ENCODE measurements around the gene TST.

Gene TST

DNA sequence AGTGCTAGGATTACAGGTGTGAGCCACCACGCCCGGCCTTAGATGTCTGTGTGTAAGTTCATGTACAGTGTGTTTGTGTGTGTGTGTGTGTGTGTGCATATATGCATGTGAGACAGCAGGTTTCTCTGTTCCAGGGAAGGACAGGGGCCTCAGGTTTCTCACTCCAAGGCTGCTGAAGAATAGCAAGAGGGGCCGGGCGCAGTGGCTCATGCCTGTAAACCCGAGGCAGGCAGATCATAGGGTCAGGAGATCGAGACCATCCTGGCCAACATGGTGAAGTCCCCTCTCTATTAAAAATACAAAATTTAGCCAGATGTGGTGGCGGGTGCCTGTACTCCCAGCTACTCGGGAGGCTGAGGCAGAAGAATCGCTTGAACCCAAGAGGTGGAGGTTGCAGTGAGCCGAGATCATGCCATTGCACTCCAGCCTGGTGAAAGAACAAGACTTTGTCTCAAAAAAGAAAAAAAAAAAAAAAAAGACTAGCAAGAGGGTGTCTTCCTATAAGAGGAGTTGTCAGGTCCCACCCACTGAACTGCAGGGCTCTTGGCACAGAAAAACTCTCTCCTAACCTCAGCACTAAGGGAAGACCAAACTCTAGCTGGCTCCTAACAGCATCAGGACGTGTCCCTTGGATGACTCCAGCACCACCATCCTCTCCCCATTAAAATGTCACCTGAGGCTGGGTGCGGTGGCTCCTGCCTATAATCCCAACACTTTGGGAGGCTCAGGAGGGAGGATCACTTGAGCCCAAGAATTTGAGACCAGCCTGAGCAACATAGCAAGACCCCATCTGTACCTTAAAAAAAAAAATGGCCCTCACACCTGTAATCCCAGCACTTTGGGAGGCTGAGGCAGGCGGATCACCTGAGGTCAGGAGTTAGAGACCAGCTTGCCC lies 40.0 kb downstream of the TST start:
- DNase-seq, result no peak

DNA sequence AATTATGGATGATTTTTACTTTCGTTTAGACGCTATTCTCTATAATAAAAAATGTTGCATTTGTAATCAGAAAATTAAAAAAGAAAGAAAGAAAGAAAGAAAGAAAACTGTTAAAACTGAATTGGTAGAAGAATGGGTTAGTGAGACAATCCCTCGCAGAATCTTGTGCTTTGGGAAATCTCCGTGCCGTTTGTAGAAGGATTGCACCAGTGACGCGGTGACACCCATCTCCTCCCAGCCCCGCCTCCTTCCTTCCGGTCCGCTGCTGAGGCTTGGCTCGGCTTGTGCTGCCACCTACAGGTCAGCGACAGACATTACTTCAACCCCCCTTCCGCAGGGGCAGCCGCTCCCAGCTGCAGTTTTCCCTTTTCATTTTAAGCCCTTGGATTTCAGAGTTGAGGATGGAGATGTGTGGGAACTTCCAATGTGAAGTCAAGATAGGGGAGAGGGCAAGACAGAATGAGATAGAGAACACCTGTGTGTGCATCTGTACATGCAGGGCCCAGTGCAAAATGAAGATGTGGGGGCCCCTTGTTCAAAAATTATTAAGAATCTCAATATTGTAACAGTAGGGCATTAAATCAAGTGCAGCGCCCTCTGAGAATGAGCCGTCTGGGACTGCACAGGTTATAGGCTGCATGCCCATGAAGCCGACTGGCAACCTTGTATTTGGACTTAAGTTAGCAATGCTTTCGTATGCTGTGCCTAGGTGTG lies 41.1 kb downstream of the TST start:
- DNase-seq, result peak; percentile 90

DNA sequence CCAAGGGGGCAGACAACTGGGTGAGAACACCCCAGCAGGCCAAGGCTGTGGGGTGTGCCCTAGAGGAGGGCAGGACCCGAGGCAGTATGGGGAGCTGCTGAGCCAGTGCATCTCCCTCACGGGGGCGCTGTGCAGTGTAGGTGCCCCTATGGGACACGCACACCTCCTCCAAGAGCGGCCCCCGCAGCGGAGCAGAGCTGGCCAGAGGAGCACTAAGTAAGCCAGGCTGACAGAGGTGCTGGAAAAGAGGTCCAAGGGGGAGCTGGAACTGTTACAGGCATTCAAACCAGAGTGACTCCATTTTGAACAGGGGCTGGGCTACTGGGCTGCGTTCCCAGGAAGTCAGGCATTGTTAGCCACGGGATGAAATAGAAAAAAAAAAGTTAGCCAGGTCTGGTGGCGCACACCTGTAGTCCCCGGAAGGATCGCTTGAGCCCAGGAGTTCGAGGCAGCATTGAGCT lies 41.8 kb downstream of the TST start:
- DNase-seq, result peak; percentile 75

DNA sequence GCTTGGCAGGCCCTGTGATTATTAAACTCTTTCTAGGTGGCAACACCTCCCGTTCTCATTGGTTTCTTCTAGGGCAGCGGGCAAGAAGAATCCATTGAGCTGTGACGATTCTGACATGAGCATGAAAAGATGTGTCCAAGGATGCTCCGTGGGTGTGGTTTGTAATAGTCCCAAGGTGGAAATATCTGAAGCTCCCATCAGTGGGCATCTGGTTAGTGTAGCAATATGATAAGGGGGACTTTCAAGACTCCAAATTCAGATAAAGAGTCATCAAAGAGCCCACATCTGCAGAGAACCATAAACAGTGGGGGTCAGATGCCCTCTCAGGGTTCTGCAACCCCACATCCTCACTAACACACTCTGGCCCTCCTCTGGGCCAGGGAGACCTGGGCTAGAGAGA lies 42.6 kb downstream of the TST start:
- DNase-seq, result no peak

DNA sequence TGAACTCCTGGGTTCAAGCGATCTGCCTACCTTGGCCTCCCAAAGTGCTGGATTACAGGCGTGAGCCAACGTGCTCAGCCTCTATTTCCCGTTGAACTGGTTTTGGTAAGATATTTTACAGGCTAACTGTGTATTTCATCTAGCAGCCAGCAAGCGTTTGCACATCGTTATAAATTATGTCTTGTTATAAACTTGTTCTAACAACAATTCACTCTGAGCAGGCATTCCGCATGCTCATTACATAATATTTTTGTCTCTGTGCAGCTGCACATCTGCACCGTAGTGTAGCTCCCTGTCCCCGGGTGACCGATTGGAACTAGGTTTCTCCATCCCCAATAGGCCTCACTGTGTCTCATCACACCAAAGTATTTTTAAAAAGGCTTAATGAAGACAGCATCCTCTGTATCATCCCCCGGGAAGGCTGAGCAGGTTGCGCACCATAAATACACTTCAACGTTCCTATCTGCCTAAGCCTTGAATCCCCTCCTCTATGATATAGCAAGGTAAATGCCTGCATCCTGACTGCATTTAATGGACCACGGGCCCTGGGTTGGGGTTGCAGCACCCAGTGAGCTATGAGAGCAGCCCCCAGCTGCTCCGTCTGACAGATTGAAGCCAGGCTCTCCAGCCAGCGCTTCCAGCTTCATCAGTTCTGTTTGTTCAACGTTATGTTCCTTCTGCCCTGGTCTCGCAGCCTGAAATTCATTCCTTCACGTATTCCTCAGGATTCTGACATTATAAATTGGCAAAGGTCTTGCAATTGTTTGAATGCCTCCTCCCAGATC lies 47.7 kb downstream of the TST start:
- no peak for DNase-seq

DNA sequence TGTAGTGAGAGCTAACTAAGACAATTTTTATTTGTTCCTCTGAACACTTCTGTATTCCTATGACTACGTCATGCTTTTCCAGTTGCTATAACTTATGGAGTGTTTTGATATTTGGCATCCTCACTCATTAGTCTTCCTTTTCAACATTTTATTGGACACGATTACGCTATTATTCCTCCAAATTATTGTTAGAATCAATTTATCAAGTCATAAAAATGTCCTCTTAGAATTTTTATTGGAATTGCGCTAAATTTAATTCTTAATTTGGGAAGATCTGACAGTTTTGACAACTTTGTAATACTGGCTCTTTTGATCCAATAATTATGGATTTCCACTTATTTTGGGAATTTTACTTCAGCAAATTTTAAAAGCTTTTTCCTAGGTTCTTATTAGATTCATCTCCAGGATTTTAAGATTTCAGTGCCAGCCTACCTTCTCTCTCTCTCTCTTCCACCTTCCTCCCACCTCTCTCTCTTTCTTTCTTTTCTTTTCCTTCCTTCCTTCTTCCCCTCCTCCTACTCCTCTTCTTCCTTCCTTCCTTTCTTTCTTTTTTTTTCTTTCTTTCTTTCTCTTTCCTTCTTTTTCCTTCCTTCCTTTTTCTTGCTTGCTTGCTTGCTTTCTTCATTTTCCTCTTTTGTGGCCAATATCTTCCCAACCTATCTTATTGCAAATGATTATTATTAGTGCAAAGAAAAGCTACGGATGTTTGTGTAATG lies 50.8 kb downstream of the TST start:
- no peak for DNase-seq

DNA sequence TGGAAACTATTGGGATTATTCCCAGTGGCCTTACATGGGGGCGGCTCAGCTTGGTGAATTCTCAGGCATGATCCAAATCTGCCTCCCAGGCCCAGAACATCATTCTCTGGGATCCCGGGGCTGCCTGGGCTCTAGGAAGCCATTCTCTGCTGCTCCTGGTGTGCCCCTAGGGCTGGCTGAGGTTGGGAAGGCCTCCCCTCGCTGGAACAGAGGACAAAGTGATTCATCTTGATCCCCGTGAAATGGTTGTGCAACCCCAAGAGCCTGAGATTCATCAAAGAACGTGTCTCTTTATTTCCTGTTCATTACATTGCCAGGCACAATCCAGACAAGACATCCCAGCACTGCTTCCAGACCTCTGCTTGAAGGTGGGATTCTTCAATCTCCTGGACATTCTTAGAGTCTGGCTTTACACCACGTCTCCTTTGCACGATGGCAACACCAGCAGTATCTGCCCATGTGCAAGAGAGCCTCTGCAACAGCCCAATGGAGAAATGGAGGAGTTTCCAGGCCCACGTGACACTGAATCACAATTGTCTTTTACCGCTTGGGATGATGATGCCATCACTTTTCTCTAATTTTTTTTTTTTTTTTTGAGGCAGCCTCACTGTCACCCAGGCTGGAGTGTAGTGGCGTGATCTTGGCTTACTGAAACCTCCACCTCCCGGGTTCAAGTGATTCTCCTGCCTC lies 52.3 kb downstream of the TST start:
- no peak for DNase-seq

DNA sequence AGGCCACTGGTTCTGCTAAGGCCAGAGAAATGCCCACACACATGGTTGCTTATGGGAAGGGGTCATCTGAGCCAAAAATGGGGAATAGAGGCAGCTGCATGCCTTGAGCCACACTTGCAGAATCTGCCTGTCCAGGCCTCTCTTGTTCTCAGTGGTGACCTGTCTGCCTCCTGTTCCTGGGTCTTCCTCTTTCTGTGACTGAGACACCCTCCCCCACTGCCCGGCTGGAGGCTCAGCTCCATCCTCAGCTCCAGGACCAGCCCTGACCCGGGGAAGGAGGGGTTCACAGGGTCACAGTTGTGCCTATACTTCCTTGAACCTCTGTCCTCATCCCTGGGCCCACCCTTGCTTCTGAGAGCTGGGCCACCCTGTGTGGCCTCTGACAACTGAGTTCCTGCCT lies 53.6 kb downstream of the TST start:
- DNase-seq, result no peak

DNA sequence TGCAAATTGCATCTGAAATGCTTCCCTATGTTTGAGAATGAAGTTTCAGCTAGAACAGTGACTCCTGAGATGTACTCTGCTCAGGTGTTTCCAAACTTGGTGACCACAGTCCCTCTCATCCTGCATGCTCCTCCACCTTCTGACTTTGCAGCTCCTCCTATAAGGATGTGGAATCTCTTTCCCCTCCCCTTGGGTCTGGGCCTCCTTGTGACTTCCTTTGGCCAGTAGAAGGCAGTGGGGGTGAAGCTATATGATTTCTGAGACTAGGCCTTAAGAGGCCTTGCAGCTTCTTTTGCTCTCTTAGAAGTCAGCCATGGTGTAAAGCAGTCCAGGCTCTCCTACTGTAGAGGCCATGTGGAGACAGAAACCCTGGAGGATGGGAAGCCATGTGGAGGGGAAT lies 55.1 kb downstream of the TST start:
- no peak for DNase-seq

DNA sequence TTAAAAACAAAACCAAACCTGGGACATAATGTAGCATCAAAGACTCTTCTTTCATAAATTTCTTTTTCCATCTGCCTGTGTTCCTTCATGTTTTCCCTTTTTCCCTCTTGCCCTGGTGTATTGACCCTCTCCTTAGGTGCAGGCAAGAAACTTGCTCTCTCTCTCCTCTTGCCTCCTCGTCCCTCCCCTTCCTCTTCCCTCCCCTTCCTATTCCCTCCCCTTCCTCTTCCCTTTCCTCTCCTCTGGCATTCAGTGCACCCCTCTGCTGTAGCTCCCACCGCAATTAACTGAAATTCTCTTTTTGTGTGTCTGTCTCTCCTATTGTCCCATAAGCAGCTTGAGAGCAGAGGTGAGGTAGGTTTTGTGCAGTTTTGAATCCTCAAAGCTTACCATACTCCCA lies 55.9 kb downstream of the TST start:
- DNase-seq, result no peak

DNA sequence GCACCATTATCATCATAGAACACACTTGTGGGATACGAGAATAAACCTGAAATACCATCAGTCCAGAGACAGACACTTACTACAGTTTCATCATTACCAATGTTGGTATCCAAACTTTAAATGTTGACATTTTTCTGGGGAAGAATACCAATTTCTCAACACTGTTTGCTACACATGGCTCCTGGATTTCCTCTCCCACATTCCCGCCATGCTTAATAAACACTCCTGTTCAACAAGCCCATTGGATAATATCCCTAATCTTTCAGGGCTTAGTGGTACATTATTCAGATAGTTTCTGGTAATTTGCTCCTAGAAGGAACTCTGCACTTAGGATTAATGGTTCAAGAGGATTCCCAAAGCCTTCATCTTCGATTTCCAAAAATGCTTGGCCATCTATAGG lies 57.6 kb downstream of the TST start:
- no peak for DNase-seq

Data from activated CD4-positive, CD25-positive, alpha-beta regulatory T cell treated with anti-CD3 and anti-CD28 coated beads, Interleukin-2, amount 50 U/mL, for 72 hours (primary cell).